AG04450 (cell line): ENCODE results near the gene NHEJ1. TPM values are rescaled to one million over a fixed set of nuclear protein-coding genes. Genes with fewer than 3 reads are reported as not detected.

Experiments
- CTCF ChIA-PET: fragments of 300-600, 350-600 bp; formaldehyde crosslinking; extraction: SDS; loops from one replicate; lab custom pipeline; 2022; ENCODE audit warnings: antibody characterized with exemption, inconsistent platforms; lab: Charles Lee
- POLR2A ChIA-PET: fragments of 350-600 bp; formaldehyde crosslinking; extraction: SDS; loops from one replicate; lab custom pipeline; 2021; ENCODE audit warnings: antibody characterized with exemption, inconsistent platforms; lab: Yijun Ruan, JAX
- DNase-seq: peaks from one replicate; pipeline ENCODE4 v3.0.0-alpha.2; 2011; ENCODE audit warnings: low read depth, low spot score
- H3K27ac ChIP-seq: one replicate; pipeline ENCODE4 v1.5.1; 2012; ENCODE audit warnings: low read depth, low read length, control low read depth
- H3K27me3 ChIP-seq: one replicate; pipeline ENCODE4 v1.6.0; 2012; ENCODE audit warnings: low read length; ENCODE audit not compliant: control insufficient read depth, insufficient read depth
- H3K4me3 ChIP-seq: 2 replicates; pipeline ENCODE4 v1.5.1; 2011; ENCODE audit warnings: mild to moderate bottlenecking, low read depth, low read length, control low read depth
- H3K9me3 ChIP-seq: 2 replicates; pipeline ENCODE4 v1.5.1; 2012; ENCODE audit warnings: low read length; ENCODE audit not compliant: control insufficient read depth, insufficient read depth
- CTCF ChIP-seq: IDR thresholded peaks from 2 replicates; pipeline ENCODE4 v1.5.1; 2011; ENCODE audit warnings: low read depth, low read length, control low read depth, inconsistent platforms
- polyA plus RNA-seq: library from polyadenylated mRNA; depleted of rRNA; stranded (reverse); fragments of >200 nt; gene quantifications from 2 replicates; pipeline ENCODE4 v1.2.3, GENCODE V29; 2011

NHEJ1 gene
- polyA plus RNA-seq, 1 experiment = 21.9 TPM

- CTCF ChIA-PET = interaction anchor here (1.2 kb wide), 1 partner anchor 21 kb away, joined by 3 read pairs; no protein-coding TSS in a partner anchor
- DNase-seq = no peak
- Histone ChIP-seq H3K9me3 (no peaks in the 10 kb centered on the region; the same call in 1 of the 2 replicates), H3K4me3 (no peak overlapping the region), H3K27ac (no peak overlapping the region), H3K27me3 (peaks cover 33% of the 10 kb centered on the region)
- TF ChIP-seq CTCF = no peak
- POLR2A ChIA-PET = no interaction called here
Measured at GRCh38 chr2:219035942-219036341, 124.7 kb downstream of the NHEJ1 start.

- peaks cover 40% of the 10 kb centered on the region for H3K27me3 ChIP-seq
- CTCF ChIA-PET = interaction anchor here (0.7 kb wide), 1 partner anchor 85 kb away, joined by 3 read pairs; no protein-coding TSS in a partner anchor
- TF ChIP-seq CTCF = no peak
- no peak overlapping the region for H3K4me3 ChIP-seq
- POLR2A ChIA-PET = no interaction called here
- no peak overlapping the region for H3K27ac ChIP-seq
- DNase-seq = no peak
- no peaks in the 10 kb centered on the region; the same call in 1 of the 2 replicates for H3K9me3 ChIP-seq
Measured at GRCh38 chr2:219034823-219035222, 125.8 kb downstream of the NHEJ1 start.

- H3K27ac ChIP-seq = no peak overlapping the region
- peaks cover 34% of the 10 kb centered on the region for H3K27me3 ChIP-seq
- H3K9me3 ChIP-seq = no peaks in the 10 kb centered on the region; the same call in 1 of the 2 replicates
- no peak overlapping the region for H3K4me3 ChIP-seq
- no peak for TF ChIP-seq CTCF
- POLR2A ChIA-PET = no interaction called here
- DNase-seq = no peak
- CTCF ChIA-PET = interaction anchor here (8.7 kb wide), 1 partner anchor 122 kb away, joined by 250 read pairs; the partner anchor contains the start of gene NHEJ1
Measured at GRCh38 chr2:219032051-219032745, 128.4 kb downstream of the NHEJ1 start.

GRCh38 chr2:219031005-219031738, 129.4 kb downstream of the NHEJ1 start:
- TF ChIP-seq CTCF = no peak
- no peak for DNase-seq
- H3K9me3 ChIP-seq = no peaks in the 10 kb centered on the region; the same call in 1 of the 2 replicates
- ChIA-PET CTCF (interaction anchor here (0.6 to 8.7 kb wide), 9 partner anchors 11 to 123 kb away, joined by 3 to 250 read pairs (median 7); partner anchors contain the start of genes CFAP65 and NHEJ1), POLR2A (no interaction called here)
- no peak overlapping the region for H3K27ac ChIP-seq
- peaks cover 38% of the 10 kb centered on the region for H3K27me3 ChIP-seq
- no peak overlapping the region for H3K4me3 ChIP-seq
